Osteoblast (primary cell): ENCODE results near the gene SOS1. TPM values are rescaled to one million over a fixed set of nuclear protein-coding genes. Genes with fewer than 3 reads are reported as not detected.

Source experiments
- DNase-seq: peaks from one replicate; pipeline ENCODE4 v3.0.0; 2011; ENCODE audit warnings: low spot score, mixed read lengths; ENCODE audit not compliant: insufficient read length; ENCODE audit errors: missing footprints
- H2AFZ ChIP-seq: 2 replicates; pipeline ENCODE4 v1.6.0; 2011; ENCODE audit warnings: mild to moderate bottlenecking, low read length
- H3K27ac ChIP-seq: 2 replicates; pipeline ENCODE4 v1.5.1; 2011; ENCODE audit warnings: mild to moderate bottlenecking, low read depth, low read length, moderate library complexity
- H3K27me3 ChIP-seq: 2 replicates; pipeline ENCODE4 v1.6.0; 2012; ENCODE audit warnings: mild to moderate bottlenecking, control low read depth, inconsistent platforms, low read length, moderate library complexity; ENCODE audit not compliant: insufficient read depth
- H3K36me3 ChIP-seq: 2 replicates; pipeline ENCODE4 v1.5.1; 2011; ENCODE audit warnings: mild to moderate bottlenecking, low read length, control low read depth, moderate library complexity; ENCODE audit not compliant: insufficient read depth
- H3K4me1 ChIP-seq: 2 replicates; pipeline ENCODE4 v1.5.1; 2011; ENCODE audit warnings: mild to moderate bottlenecking, low read length, control low read depth, moderate library complexity; ENCODE audit not compliant: insufficient read depth
- H3K4me2 ChIP-seq: 2 replicates; pipeline ENCODE4 v1.6.0; 2011; ENCODE audit warnings: mild to moderate bottlenecking, low read length; ENCODE audit not compliant: insufficient read depth
- H3K4me3 ChIP-seq: fragments of 200-600 bp; sonication (generic); 3 replicates; pipeline ENCODE4 v1.5.1; 2012; ENCODE audit warnings: mild to moderate bottlenecking, low read length, inconsistent platforms; ENCODE audit not compliant: insufficient read depth
- H3K79me2 ChIP-seq: 2 replicates; pipeline ENCODE4 v1.6.0; 2012; ENCODE audit warnings: mild to moderate bottlenecking, low read length, control low read depth, inconsistent platforms; ENCODE audit not compliant: insufficient read depth
- H3K9me3 ChIP-seq: 2 replicates; pipeline ENCODE4 v1.5.1; 2011; ENCODE audit warnings: low read depth, low read length, control low read depth
- H4K20me1 ChIP-seq: 2 replicates; pipeline ENCODE4 v1.6.0; 2012; ENCODE audit warnings: mild to moderate bottlenecking, low read length, control low read depth; ENCODE audit not compliant: insufficient read depth
- total RNA-seq: library from RNA; depleted of rRNA; stranded (reverse); fragments of >200 nt; gene quantifications from 2 replicates; pipeline ENCODE4 v1.2.3, GENCODE V29; 2012
- TF ChIP-seq, protein P1 (sequence below): IDR thresholded peaks from 2 replicates; pipeline ENCODE4 v1.5.1; 2011; ENCODE audit warnings: mild to moderate bottlenecking, low read depth, low read length, moderate library complexity; ENCODE audit errors: extremely low read depth

Gene SOS1
- total RNA-seq, 1 donor: 28.6 TPM

DNA sequence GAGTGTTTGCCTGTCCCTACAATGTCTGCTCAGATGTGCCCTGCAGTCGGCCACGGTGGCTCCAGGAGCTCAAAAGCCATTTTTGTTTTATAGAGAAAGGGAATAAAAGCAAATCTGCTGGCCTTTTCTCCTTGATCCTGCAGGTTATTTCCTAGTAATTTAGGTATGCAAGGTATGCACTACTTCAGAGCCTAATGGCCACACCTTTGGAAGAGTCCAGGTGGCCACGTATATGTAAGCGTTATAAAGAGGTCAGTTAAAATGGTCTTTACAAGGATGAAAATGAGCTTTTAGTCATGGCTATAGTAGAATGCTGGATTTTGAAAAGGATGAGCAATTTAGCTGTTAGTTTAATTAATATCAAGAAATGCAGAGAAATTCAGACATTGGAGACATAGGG lies 149.5 kb downstream of the SOS1 start:
- Histone ChIP-seq H3K4me2 (no peak overlapping the region), H3K27me3 (no peaks in the 10 kb centered on the region), H3K79me2 (no peaks in the 10 kb centered on the region), H3K9me3 (no peaks in the 10 kb centered on the region), H3K27ac (no peak overlapping the region), H3K4me3 (no peak overlapping the region), H4K20me1 (no peaks in the 10 kb centered on the region), H3K4me1 (no peaks in the 10 kb centered on the region), H2AFZ (no peak overlapping the region), H3K36me3 (no peaks in the 10 kb centered on the region)
- no peak for DNase-seq
- TF ChIP-seq, protein P1, sequence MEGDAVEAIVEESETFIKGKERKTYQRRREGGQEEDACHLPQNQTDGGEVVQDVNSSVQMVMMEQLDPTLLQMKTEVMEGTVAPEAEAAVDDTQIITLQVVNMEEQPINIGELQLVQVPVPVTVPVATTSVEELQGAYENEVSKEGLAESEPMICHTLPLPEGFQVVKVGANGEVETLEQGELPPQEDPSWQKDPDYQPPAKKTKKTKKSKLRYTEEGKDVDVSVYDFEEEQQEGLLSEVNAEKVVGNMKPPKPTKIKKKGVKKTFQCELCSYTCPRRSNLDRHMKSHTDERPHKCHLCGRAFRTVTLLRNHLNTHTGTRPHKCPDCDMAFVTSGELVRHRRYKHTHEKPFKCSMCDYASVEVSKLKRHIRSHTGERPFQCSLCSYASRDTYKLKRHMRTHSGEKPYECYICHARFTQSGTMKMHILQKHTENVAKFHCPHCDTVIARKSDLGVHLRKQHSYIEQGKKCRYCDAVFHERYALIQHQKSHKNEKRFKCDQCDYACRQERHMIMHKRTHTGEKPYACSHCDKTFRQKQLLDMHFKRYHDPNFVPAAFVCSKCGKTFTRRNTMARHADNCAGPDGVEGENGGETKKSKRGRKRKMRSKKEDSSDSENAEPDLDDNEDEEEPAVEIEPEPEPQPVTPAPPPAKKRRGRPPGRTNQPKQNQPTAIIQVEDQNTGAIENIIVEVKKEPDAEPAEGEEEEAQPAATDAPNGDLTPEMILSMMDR: no peak

DNA sequence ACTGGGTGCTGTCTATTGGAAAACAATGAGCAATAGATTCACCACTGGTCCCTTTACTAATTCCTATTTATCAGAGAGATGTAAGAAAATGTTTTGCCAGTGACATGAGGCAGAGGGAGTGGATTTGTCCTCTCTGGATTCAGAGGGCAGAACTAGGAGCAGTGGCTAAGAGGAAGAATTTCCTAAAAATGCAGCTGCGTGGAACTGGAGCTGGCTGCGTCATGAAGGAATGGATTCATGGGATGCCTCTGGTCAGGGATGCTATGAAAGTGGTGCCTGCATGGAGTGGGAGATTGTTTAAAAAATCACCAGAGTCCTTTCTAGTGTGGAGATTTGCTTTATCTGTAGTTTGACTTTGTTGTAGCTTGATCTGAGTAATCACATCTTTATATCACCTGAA lies 152.8 kb downstream of the SOS1 start:
- no peak overlapping the region for H3K4me3 ChIP-seq
- H3K9me3 ChIP-seq: no peaks in the 10 kb centered on the region
- no peak overlapping the region for H3K27ac ChIP-seq
- H3K36me3 ChIP-seq: no peaks in the 10 kb centered on the region
- no peak overlapping the region for H3K4me2 ChIP-seq
- H2AFZ ChIP-seq: no peak overlapping the region
- DNase-seq: no peak
- no peaks in the 10 kb centered on the region for H3K27me3 ChIP-seq
- H3K4me1 ChIP-seq: no peaks in the 10 kb centered on the region
- no peaks in the 10 kb centered on the region for H4K20me1 ChIP-seq
- TF ChIP-seq, protein P1: no peak
- H3K79me2 ChIP-seq: no peaks in the 10 kb centered on the region

DNA sequence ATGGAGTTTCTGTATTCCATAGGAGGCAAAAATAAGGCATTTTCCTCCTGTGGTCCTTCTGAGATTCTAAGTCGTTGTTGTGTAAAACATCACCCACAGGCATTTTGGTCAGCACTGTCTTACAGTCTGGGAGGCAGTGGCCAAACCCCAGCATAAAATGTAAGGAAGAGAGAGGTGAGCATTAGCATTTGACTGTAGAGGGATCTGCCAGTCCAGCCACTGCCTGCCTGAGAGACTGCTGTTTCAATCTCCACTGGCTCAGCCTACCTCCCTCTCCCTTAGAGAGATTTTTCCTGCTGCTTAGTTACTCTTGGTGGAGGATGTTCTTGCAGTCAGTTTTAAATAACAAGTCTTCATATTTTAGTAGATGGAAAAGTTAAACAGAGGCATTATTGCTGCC lies 154.2 kb downstream of the SOS1 start:
- Histone ChIP-seq H4K20me1 (no peaks in the 10 kb centered on the region), H3K4me2 (no peak overlapping the region), H3K27me3 (no peaks in the 10 kb centered on the region), H3K27ac (no peak overlapping the region), H3K9me3 (no peaks in the 10 kb centered on the region), H3K4me3 (no peak overlapping the region), H2AFZ (no peak overlapping the region), H3K4me1 (no peaks in the 10 kb centered on the region), H3K79me2 (no peaks in the 10 kb centered on the region), H3K36me3 (no peaks in the 10 kb centered on the region)
- TF ChIP-seq, protein P1: no peak
- DNase-seq: no peak

DNA sequence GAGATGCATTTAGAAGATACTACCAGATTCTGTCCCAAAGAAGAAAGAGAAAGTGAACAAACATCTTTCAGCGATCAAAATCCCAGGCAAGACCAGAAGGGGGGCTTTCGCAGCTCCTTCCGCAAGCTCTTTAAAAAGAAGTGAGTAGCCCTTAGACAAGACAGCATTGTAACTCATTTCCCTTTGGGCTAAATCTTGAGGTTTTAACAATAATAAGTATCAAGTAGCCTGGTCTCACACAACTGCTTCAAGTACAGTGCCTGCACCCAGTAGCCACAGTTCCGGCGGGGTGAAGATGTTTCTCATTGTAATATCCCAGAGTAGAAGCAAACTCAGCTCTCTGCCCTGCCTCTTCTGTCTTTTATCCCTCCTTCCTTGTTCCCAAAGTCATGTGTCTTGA lies 154.8 kb downstream of the SOS1 start:
- Histone ChIP-seq H3K79me2 (no peaks in the 10 kb centered on the region), H2AFZ (no peak overlapping the region), H3K4me3 (no peak overlapping the region), H3K27me3 (no peaks in the 10 kb centered on the region), H4K20me1 (no peaks in the 10 kb centered on the region), H3K9me3 (no peaks in the 10 kb centered on the region), H3K36me3 (no peaks in the 10 kb centered on the region), H3K4me2 (no peak overlapping the region), H3K27ac (no peak overlapping the region), H3K4me1 (no peaks in the 10 kb centered on the region)
- no peak for DNase-seq
- TF ChIP-seq, protein P1: no peak
